Skeletal muscle satellite cell (primary cell): ENCODE measurements around the gene POU2F2.

Experiments used
- H3K27me3 ChIP-seq: 2 replicates; pipeline ENCODE4 v1.7.0; 2013; ENCODE audit warnings: low read length; ENCODE audit not compliant: control insufficient read depth, insufficient read depth
- H3K36me3 ChIP-seq: 2 replicates; pipeline ENCODE4 v1.7.0; 2013; ENCODE audit warnings: mild to moderate bottlenecking, control low read depth, low read length; ENCODE audit not compliant: insufficient read depth
- H3K4me1 ChIP-seq: 2 replicates; pipeline ENCODE4 v1.7.0; 2013; ENCODE audit warnings: low read length; ENCODE audit not compliant: control insufficient read depth, insufficient read depth
- H3K4me2 ChIP-seq: 2 replicates; pipeline ENCODE4 v1.7.0; 2013; ENCODE audit warnings: mild to moderate bottlenecking, low read length
- H3K4me3 ChIP-seq: 2 replicates; pipeline ENCODE4 v1.7.0; 2013; ENCODE audit warnings: low read length
- H3K9ac ChIP-seq: 2 replicates; pipeline ENCODE4 v1.7.0; 2013; ENCODE audit warnings: mild to moderate bottlenecking, low read depth, low read length, moderate library complexity
- H3K9me3 ChIP-seq: replicated peaks from 2 replicates; pipeline ENCODE4 v1.7.0; 2013; ENCODE audit warnings: mild to moderate bottlenecking, control low read depth, low read length

Gene POU2F2

DNA sequence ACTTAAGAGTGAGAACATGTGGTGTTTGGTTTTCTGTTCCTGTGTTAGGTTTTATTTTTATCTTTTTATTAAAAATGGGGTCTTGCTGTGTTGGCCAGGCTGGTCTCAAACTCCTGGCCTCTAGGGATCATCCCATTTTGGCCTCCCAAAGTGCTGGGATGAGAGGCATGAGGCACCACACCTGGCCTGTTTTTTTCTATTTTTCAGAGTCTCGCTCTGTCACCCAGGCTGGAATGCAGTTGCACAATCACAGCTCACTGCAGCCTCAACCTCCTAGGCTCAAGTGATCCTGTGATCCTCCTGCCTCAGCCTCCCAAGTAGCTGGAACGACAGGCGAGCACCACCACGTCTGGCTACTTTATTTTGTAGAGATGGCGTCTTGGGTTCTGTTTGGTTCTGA is 48.7 kb downstream of the POU2F2 start:
- no peak overlapping the region for H3K4me3 ChIP-seq
- H3K27me3 ChIP-seq = no peaks in the 10 kb centered on the region
- no peaks in the 10 kb centered on the region for H3K9me3 ChIP-seq
- H3K4me1 ChIP-seq = peaks cover 20% of the 10 kb centered on the region
- no peak overlapping the region for H3K4me2 ChIP-seq
- peaks cover 35% of the 10 kb centered on the region for H3K36me3 ChIP-seq
- no peak overlapping the region for H3K9ac ChIP-seq

DNA sequence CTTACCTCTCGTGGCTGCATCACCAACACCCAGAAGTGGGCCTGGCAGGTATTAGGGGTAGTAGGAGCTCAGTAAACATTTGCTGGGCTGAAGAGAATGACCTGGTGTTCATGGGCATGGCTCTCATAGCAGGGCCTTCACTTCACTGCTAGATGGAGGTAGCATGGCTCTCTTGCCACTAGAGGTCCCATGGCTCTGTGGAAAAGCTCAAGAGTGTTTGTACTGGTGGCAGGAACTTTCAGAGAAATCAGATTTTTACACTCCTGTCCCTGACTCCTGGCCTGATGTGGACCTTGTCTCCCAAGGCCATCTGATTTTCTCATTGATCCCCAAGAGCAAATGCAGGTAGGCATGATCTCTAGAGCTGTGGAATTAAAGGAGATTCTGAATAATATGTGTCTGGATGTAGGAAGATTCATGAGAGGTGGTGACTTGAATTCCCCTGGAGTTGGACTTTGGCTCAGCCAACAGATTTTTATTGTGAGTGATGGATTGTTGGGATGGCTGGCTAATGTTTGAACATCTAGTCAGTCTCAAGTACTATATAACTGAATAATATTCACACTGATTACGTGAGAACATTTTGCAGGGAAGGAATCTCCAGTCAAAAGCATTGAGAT is 50.6 kb downstream of the POU2F2 start:
- Histone ChIP-seq H3K9ac (no peak overlapping the region), H3K4me3 (no peak overlapping the region), H3K4me1 (peaks cover 26% of the 10 kb centered on the region), H3K36me3 (peaks cover 37% of the 10 kb centered on the region), H3K4me2 (no peak overlapping the region), H3K9me3 (no peaks in the 10 kb centered on the region), H3K27me3 (no peaks in the 10 kb centered on the region)

DNA sequence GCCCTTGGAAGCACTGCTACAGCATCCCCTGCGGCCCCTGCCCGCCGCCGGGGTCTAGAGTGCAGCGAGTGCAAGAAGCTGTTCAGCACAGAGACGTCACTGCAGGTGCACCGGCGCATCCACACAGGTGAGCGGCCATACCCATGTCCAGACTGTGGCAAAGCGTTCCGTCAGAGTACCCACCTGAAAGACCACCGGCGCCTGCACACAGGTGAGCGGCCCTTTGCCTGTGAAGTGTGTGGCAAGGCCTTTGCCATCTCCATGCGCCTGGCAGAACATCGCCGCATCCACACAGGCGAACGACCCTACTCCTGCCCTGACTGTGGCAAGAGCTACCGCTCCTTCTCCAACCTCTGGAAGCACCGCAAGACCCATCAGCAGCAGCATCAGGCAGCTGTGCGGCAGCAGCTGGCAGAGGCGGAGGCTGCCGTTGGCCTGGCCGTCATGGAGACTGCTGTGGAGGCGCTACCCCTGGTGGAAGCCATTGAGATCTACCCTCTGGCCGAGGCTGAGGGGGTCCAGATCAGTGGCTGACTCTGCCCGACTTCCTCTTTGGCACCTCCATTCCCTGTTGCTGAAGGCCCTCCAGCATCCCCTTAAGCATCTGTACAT is 51.4 kb downstream of the POU2F2 start:
- no peaks in the 10 kb centered on the region for H3K9me3 ChIP-seq
- H3K9ac ChIP-seq = no peak overlapping the region
- peaks cover 37% of the 10 kb centered on the region for H3K36me3 ChIP-seq
- H3K4me1 ChIP-seq = peaks cover 26% of the 10 kb centered on the region
- H3K4me3 ChIP-seq = no peak overlapping the region
- H3K4me2 ChIP-seq = no peak overlapping the region
- H3K27me3 ChIP-seq = no peaks in the 10 kb centered on the region

DNA sequence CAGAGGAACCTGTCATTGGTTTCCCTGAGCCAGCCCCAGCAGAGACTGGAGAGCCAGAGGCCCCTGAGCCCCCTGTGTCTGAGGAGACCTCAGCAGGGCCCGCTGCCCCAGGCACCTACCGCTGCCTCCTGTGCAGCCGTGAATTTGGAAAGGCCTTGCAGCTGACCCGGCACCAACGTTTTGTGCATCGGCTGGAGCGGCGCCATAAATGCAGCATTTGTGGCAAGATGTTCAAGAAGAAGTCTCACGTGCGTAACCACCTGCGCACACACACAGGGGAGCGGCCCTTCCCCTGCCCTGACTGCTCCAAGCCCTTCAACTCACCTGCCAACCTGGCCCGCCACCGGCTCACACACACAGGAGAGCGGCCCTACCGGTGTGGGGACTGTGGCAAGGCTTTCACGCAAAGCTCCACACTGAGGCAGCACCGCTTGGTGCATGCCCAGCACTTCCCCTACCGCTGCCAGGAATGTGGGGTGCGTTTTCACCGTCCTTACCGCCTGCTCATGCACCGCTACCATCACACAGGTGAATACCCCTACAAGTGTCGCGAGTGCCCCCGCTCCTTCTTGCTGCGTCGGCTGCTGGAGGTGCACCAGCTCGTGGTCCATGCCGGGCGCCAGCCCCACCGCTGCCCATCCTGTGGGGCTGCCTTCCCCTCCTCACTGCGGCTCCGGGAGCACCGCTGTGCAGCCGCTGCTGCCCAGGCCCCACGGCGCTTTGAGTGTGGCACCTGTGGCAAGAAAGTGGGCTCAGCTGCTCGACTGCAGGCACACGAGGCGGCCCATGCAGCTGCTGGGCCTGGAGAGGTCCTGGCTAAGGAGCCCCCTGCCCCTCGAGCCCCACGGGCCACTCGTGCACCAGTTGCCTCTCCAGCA is 52.1 kb downstream of the POU2F2 start:
- no peak overlapping the region for H3K4me3 ChIP-seq
- no peaks in the 10 kb centered on the region for H3K9me3 ChIP-seq
- H3K9ac ChIP-seq = no peak overlapping the region
- peaks cover 28% of the 10 kb centered on the region for H3K4me1 ChIP-seq
- H3K4me2 ChIP-seq = no peak overlapping the region
- peaks cover 37% of the 10 kb centered on the region for H3K36me3 ChIP-seq
- H3K27me3 ChIP-seq = no peaks in the 10 kb centered on the region

DNA sequence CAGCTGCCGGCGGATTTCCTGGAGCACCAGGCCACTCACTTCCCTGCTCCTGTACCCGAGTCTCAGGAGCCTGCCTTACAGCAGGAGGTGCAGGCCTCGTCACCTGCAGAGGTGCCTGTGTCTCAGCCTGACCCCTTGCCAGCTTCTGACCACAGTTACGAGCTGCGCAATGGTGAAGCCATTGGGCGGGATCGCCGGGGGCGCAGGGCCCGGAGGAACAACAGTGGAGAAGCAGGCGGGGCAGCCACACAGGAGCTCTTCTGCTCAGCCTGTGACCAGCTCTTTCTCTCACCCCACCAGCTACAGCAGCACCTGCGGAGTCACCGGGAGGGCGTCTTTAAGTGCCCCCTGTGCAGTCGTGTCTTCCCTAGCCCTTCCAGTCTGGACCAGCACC is 53.0 kb downstream of the POU2F2 start:
- Histone ChIP-seq H3K9ac (no peak overlapping the region), H3K36me3 (peaks cover 37% of the 10 kb centered on the region), H3K27me3 (no peaks in the 10 kb centered on the region), H3K4me1 (peaks cover 33% of the 10 kb centered on the region), H3K9me3 (no peaks in the 10 kb centered on the region), H3K4me3 (no peak overlapping the region), H3K4me2 (no peak overlapping the region)

DNA sequence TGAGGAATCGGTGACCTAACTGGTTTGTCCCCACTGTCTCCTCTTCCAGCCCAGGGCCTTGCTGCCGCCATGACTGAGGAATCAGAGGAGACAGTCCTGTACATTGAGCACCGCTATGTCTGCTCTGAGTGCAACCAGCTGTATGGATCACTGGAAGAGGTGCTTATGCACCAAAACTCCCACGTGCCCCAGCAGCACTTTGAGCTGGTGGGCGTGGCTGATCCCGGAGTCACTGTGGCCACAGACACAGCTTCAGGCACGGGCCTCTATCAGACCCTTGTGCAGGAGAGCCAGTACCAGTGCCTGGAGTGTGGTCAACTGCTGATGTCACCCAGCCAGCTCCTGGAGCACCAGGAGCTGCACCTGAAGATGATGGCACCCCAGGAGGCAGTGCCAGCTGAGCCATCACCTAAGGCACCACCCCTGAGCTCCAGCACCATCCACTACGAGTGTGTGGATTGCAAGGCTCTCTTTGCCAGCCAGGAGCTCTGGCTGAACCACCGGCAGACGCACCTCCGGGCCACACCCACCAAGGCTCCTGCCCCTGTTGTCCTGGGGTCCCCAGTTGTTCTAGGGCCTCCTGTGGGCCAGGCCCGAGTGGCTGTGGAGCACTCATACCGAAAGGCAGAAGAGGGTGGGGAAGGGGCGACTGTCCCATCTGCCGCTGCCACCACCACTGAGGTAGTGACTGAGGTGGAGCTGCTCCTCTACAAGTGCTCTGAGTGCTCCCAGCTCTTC is 53.5 kb downstream of the POU2F2 start:
- peak overlapping the region; percentile 95 for H3K4me2 ChIP-seq
- H3K9ac ChIP-seq = no peak overlapping the region
- peaks cover 37% of the 10 kb centered on the region for H3K36me3 ChIP-seq
- H3K4me1 ChIP-seq = peaks cover 33% of the 10 kb centered on the region
- H3K4me3 ChIP-seq = peak overlapping the region; percentile 95
- H3K9me3 ChIP-seq = no peaks in the 10 kb centered on the region
- H3K27me3 ChIP-seq = no peaks in the 10 kb centered on the region

DNA sequence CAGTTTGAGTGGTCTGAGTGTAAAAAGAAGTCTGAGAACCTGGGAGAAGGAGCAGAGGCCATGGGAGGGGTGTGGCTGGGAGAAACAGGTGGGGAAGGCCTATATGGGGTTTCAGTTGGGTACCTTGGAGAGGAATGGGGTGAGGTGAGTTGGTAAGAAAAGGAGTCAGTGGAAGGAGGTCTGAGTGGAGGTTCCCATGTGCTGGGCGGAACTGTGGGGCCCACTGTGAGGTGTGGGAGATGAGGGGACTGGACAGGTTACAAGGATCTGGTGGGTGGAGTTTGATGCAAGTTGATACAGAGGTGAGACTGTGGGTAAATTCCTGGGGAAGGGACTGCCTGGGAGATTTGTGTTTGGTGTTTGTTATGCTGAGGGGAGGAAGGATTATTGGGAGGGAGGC is 54.2 kb downstream of the POU2F2 start:
- H3K27me3 ChIP-seq = no peaks in the 10 kb centered on the region
- H3K4me1 ChIP-seq = peaks cover 33% of the 10 kb centered on the region
- H3K4me2 ChIP-seq = peak overlapping the region; percentile 95
- no peak overlapping the region for H3K9ac ChIP-seq
- peaks cover 37% of the 10 kb centered on the region for H3K36me3 ChIP-seq
- H3K4me3 ChIP-seq = peak overlapping the region; percentile 95
- no peaks in the 10 kb centered on the region for H3K9me3 ChIP-seq

DNA sequence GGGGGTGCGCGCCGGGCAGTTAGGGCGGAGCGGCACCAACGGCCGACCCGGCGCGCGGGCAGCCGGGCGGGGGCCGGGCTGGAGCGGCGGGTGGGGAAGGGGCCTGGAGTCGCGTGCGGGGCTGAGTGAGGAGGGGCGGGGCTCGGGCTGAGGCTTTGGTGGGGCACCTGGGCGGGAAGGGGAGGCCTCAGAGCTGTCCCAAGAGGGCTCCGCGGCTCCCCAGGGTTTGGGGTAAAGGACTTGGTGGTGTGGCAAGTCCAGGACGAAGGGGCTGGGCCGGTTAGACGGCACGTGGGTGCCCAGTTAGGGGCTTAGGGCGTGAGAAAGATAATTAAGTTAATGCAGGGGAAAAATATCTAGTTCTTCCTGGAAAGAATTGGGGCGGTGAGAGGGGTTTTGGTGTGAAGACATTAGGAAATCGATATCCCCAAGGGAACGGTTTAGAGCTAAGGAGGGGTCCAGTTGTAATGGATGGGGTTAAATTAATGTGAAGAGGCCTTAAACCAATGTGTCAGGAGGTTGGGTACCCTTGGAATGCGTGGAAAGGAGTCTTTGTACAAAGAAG is 55.8 kb downstream of the POU2F2 start:
- Histone ChIP-seq H3K9ac (peak overlapping the region; percentile 94), H3K27me3 (no peaks in the 10 kb centered on the region), H3K9me3 (no peaks in the 10 kb centered on the region), H3K4me2 (peak overlapping the region; percentile 95), H3K4me3 (peak overlapping the region; percentile 95), H3K36me3 (peaks cover 32% of the 10 kb centered on the region), H3K4me1 (peaks cover 33% of the 10 kb centered on the region)

DNA sequence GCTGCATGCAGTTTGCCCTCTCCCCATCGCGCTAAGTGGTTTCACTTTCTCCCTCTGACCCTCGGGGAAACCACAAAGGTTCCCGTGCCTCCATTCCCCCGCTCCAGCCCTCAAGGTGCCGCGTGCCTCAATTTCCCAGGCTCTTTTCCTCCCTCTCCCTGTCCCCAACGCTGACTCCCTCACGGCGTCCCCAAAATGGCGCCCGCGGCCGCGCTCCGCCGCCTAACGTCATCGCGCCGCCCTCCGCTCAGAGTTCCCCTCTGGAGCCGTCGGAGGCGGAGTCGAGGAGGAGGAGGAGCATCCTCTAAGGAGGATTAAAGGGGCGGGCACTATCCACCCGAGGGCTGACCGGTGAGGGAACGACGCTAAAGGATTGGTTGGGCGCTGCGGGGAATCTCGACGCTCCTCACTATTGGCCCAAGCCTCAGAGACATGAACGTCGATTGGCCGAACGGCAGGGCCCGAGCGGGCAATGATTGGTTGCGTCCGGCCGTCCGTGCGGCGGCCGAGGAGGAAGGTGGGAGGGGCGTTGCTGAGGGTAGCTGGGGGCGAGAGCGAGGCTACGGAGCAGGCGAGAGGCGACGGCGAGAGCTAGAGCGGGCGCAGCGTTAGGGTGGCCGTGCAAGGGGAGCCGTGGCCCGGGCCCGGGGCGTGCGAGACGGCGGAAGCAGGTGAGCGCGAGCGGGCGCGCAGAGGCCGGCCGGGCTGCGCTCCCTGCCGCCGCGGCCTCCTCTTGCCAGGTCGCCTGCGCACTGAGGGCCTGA is 56.4 kb downstream of the POU2F2 start, which contains the start of gene ZNF574:
Gene ZNF574 (plus strand): TSS at position 551 of the 764 bp plus-strand sequence. CDS start 2,441 bp downstream, outside the sequence.
- Histone ChIP-seq H3K4me3 (peak within 1 kb of the TSS; percentile 95), H3K27me3 (peaks cover 2% of the 10 kb centered on the region), H3K4me1 (peaks cover 33% of the 10 kb centered on the region), H3K9me3 (no peaks in the 10 kb centered on the region), H3K9ac (peak within 1 kb of the TSS; percentile 94), H3K4me2 (peak within 1 kb of the TSS; percentile 95), H3K36me3 (peaks cover 25% of the 10 kb centered on the region)

DNA sequence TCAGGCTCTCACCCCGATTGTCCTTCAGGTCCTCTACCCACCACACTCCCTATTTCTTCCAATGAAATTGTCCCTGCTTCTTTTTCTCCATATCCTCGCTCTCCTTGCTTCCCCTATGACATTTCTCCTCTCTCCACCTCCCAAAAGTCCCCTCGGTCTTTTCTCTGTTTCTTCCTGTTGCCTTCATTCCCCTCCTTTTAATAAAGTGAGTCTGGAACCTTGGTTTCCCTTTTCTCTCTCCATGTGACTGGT is 57.0 kb downstream of the POU2F2 start:
- Histone ChIP-seq H3K4me2 (peak overlapping the region; percentile 92), H3K9me3 (no peaks in the 10 kb centered on the region), H3K27me3 (peaks cover 7% of the 10 kb centered on the region), H3K4me3 (peak overlapping the region; percentile 88), H3K9ac (peak overlapping the region; percentile 92), H3K36me3 (peaks cover 20% of the 10 kb centered on the region), H3K4me1 (peaks cover 33% of the 10 kb centered on the region)
